ENCODE results near the gene NIFK. TPM values are rescaled to one million over a fixed set of nuclear protein-coding genes. Genes with fewer than 3 reads are reported as not detected.
A peak's percentile ranks its signal among the peaks of the same experiment; 100 is the strongest.

The NIFK gene
- total and polyA plus RNA-seq, 7 donors: 19.9 to 51.2 (median 27.5) TPM

GRCh38 chr2:121768143-121768755, 31.6 kb upstream of the NIFK start:
- intact Hi-C loops (cut with DNase I): no loop called here

GRCh38 chr2:121766624-121767023, 29.9 kb upstream of the NIFK start:
- 91 to 94% methylated on average over 1 of the region's 1 CpG for WGBS, 2 donors
- Histone ChIP-seq H3K9me3 (no peaks in the 10 kb centered on the region), H3K4me1 (no peaks in the 10 kb centered on the region), H3K36me3 (peaks cover 13 to 89% (median 49%) of the 10 kb centered on the region in 4 donors), H3K27me3 (no peaks in the 10 kb centered on the region), H3K4me3 (no peak overlapping the region), H3K27ac (no peak overlapping the region)
- TF ChIP-seq POLR2A (IDR thresholded peaks at IDR 0.05) (no peak), POLR2AphosphoS5 (IDR thresholded peaks at IDR 0.05) (no peak), EP300 (IDR thresholded peaks at IDR 0.05) (no peak), CTCF (IDR thresholded peaks at IDR 0.05) (no peak)
- intact Hi-C loops (cut with DNase I): no loop called here
- DNase-seq: no peak

More at GRCh38 chr2:121768143-121768755, 31.6 kb upstream of the NIFK start:
- Histone ChIP-seq H3K4me3 (no peak overlapping the region), H3K27me3 (no peaks in the 10 kb centered on the region), H3K36me3 (peaks cover 13 to 73% (median 35%) of the 10 kb centered on the region in 4 donors), H3K27ac (no peak overlapping the region), H3K4me1 (no peaks in the 10 kb centered on the region), H3K9me3 (no peaks in the 10 kb centered on the region)
- no peak for DNase-seq
- WGBS, 2 donors: 84 to 91% methylated on average over 5 of the region's 5 CpGs
- TF ChIP-seq CTCF (IDR thresholded peaks at IDR 0.05) (no peak), POLR2A (IDR thresholded peaks at IDR 0.05) (no peak), EP300 (IDR thresholded peaks at IDR 0.05) (no peak), POLR2AphosphoS5 (IDR thresholded peaks at IDR 0.05) (no peak)

- Histone ChIP-seq H3K36me3 (peaks cover 13 to 99% (median 56%) of the 10 kb centered on the region in 4 donors), H3K27ac (no peak overlapping the region), H3K27me3 (no peaks in the 10 kb centered on the region), H3K4me1 (no peaks in the 10 kb centered on the region), H3K4me3 (no peak overlapping the region), H3K9me3 (no peaks in the 10 kb centered on the region)
- intact Hi-C loops (cut with DNase I): no loop called here
- 94 to 95% methylated on average over 10 of the region's 10 CpGs for WGBS, 2 donors
- TF ChIP-seq POLR2AphosphoS5 (IDR thresholded peaks at IDR 0.05) (no peak), POLR2A (IDR thresholded peaks at IDR 0.05) (no peak), EP300 (IDR thresholded peaks at IDR 0.05) (no peak), CTCF (IDR thresholded peaks at IDR 0.05) (no peak)
- DNase-seq: no peak
Measured at GRCh38 chr2:121764681-121765228, 28.1 kb upstream of the NIFK start.

DNA sequence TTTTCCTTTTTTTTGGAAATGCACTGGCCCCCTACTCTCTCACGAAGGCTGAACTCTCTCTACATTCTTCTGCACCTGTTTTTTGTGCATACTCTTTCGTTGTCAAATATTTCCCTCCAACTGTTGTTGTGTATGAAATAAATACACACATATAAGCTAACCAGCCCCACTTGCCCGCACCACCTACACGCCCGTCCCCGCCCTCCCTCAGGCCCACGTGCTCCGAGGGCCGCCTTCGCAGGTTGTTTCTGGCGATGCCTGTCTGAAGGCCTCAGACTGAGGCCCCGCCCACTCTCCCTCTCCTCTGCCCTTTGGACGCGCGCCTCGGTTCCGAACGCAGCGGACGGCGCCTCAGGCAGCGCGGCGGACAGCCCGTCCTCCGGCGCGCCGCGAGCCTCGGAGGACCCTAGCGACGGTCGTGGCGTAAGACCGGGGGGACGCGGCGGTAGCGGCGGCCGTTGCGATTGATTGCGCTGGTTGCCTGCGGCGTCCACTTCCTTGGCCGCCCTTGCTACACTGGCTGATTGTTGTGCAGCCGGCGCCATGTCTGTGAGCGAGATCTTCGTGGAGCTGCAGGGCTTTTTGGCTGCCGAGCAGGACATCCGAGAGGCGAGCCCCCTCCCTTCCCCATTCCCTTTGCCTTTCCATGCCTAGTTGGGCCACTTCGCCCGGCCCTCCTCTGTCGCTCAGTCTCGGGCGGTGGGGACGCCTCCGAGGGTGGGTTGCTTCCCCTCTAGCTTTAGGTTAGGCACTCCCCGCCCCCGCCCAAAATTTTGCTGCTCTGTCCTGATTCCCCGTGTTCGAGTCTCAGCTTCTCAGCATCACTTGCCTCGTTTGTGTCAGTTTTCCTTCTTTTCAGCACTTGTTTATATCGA, 18.8 kb upstream of the NIFK start, which contains the start of gene TSN:
Gene TSN, plus strand, starts transcription at position 415 of the 875 bp plus-strand sequence. Its CDS starts 129 bp downstream, at position 544.
- intact Hi-C loops (cut with DNase I): loop anchor here (1.0 to 5.0 kb wide), 2 partner anchors 19 to 223 kb away; partner anchors contain the start of genes NIFK and RNU4ATAC
- Histone ChIP-seq H3K27ac (peak within 1 kb of the TSS; percentile 71 to 89 (median 82)), H3K36me3 (peaks cover 0 to 28% (median 4%) of the 10 kb centered on the region in 4 donors), H3K27me3 (no peaks in the 10 kb centered on the region), H3K4me1 (peaks cover 0 to 34% (median 28%) of the 10 kb centered on the region in 4 donors), H3K9me3 (no peaks in the 10 kb centered on the region), H3K4me3 (peak within 1 kb of the TSS; percentile 72 to 95 (median 86))
- DNase-seq: peak; percentile 98
- TF ChIP-seq POLR2A (IDR thresholded peaks at IDR 0.05): peak in 1 of 2 donors; percentile 42
- TF ChIP-seq CTCF (IDR thresholded peaks at IDR 0.05): no peak
- no peak for TF ChIP-seq EP300 (IDR thresholded peaks at IDR 0.05)
- peak; percentile 47 to 92 (median 86) for TF ChIP-seq POLR2AphosphoS5 (IDR thresholded peaks at IDR 0.05)
- 0 to 1% methylated on average over 67 of the region's 67 CpGs for WGBS, 2 donors

Measured in sigmoid colon (tissue), 7 donors.